ENCODE data around the gene MYADML2.
A peak's percentile ranks its signal among the peaks of the same experiment; 100 is the strongest.

The MYADML2 gene

GRCh38 chr17:81912441-81913309 lies 34.4 kb downstream of the MYADML2 start:
- no peak for DNase-seq (ENCODE audit: low read depth in 2 of 2, low spot score in 1 of 2)

- DNase-seq (ENCODE audit: low read depth in 2 of 2, low spot score in 1 of 2), result no peak
Measured at GRCh38 chr17:81911969-81912368, 35.1 kb downstream of the MYADML2 start.

GRCh38 chr17:81911277-81911961 lies 35.6 kb downstream of the MYADML2 start, which contains the start of gene PCYT2:
Gene PCYT2 (minus strand): TSS chr17:81911399. CDS start chr17:81911355, 44 bp downstream.
- DNase-seq (ENCODE audit: low read depth in 2 of 2, low spot score in 1 of 2), result peak; percentile 76 to 87

GRCh38 chr17:81910840-81911276 lies 36.2 kb downstream of the MYADML2 start:
- no peak for DNase-seq (ENCODE audit: low read depth in 2 of 2, low spot score in 1 of 2)

- DNase-seq (ENCODE audit: low read depth in 2 of 2, low spot score in 1 of 2), result no peak
Measured at GRCh38 chr17:81909966-81910839, 36.8 kb downstream of the MYADML2 start.

- DNase-seq (ENCODE audit: low read depth in 2 of 2, low spot score in 1 of 2), result no peak
Measured at GRCh38 chr17:81909231-81909630, 37.8 kb downstream of the MYADML2 start.

- no peak for DNase-seq (ENCODE audit: low read depth in 2 of 2, low spot score in 1 of 2)
Measured at GRCh38 chr17:81908793-81909192, 38.2 kb downstream of the MYADML2 start.

- no peak for DNase-seq (ENCODE audit: low read depth in 2 of 2, low spot score in 1 of 2)
Measured at GRCh38 chr17:81907219-81908145, 39.6 kb downstream of the MYADML2 start.

- DNase-seq (ENCODE audit: low read depth in 2 of 2, low spot score in 1 of 2), result no peak
Measured at GRCh38 chr17:81906476-81907218, 40.4 kb downstream of the MYADML2 start.

- no peak for DNase-seq (ENCODE audit: low read depth in 2 of 2, low spot score in 1 of 2)
Measured at GRCh38 chr17:81905993-81906392, 41.0 kb downstream of the MYADML2 start.

- DNase-seq (ENCODE audit: low read depth in 2 of 2, low spot score in 1 of 2), result no peak
Measured at GRCh38 chr17:81905424-81905875, 41.6 kb downstream of the MYADML2 start.

- no peak for DNase-seq (ENCODE audit: low read depth in 2 of 2, low spot score in 1 of 2)
Measured at GRCh38 chr17:81904600-81905423, 42.2 kb downstream of the MYADML2 start.

- no peak for DNase-seq (ENCODE audit: low read depth in 2 of 2, low spot score in 1 of 2)
Measured at GRCh38 chr17:81903896-81904599, 43.0 kb downstream of the MYADML2 start.

- no peak for DNase-seq (ENCODE audit: low read depth in 2 of 2, low spot score in 1 of 2)
Measured at GRCh38 chr17:81903415-81903831, 43.6 kb downstream of the MYADML2 start.

GRCh38 chr17:81902653-81903414 lies 44.2 kb downstream of the MYADML2 start:
- no peak for DNase-seq (ENCODE audit: low read depth in 2 of 2, low spot score in 1 of 2)

GRCh38 chr17:81902023-81902652 lies 44.9 kb downstream of the MYADML2 start, which contains the start of gene NPB:
Gene NPB (plus strand): TSS chr17:81902238. CDS start chr17:81902278, 40 bp downstream.
- DNase-seq (ENCODE audit: low read depth in 2 of 2, low spot score in 1 of 2), result no peak

All from stimulated activated CD8-positive, alpha-beta memory T cell treated with anti-CD3 and anti-CD28 coated beads, Interleukin-4, amount 100 ng/mL, for 4 hours (primary cell).